H1 (cell line): ENCODE results near the gene LOXHD1. TPM values are rescaled to one million over a fixed set of nuclear protein-coding genes. Genes with fewer than 3 reads are reported as not detected.

Experiments
- CBX8 ChIP-seq: fragments of 300-800, 300-1000 bp; sonication (generic); IDR thresholded peaks from 2 replicates; pipeline ENCODE4 v1.7.1; 2016; ENCODE audit warnings: low read depth, low read length, borderline replicate concordance
- CEBPB ChIP-seq: IDR thresholded peaks from 2 replicates; pipeline ENCODE4 v1.6.1; 2012; ENCODE audit warnings: low read depth, low read length
- CHD1 ChIP-seq: IDR thresholded peaks from 2 replicates; pipeline ENCODE4 v1.6.1; 2012; ENCODE audit warnings: low read depth, low read length, improper control_type of control experiment
- CHD2 ChIP-seq: IDR thresholded peaks from 2 replicates; pipeline ENCODE4 v1.6.1; 2012; ENCODE audit warnings: low read length, improper control_type of control experiment
- CHD7 ChIP-seq: fragments of 300-600 bp; sonication (generic); IDR thresholded peaks from 2 replicates; pipeline ENCODE4 v1.7.1; 2012; ENCODE audit warnings: low read length, moderate library complexity, mild to moderate bottlenecking, inconsistent platforms; ENCODE audit not compliant: insufficient replicate concordance
- MAFK ChIP-seq: IDR thresholded peaks from 2 replicates; pipeline ENCODE4 v1.6.1; 2012; ENCODE audit warnings: low read depth, mild to moderate bottlenecking, improper control_type of control experiment, low read length
- SP2 ChIP-seq: IDR thresholded peaks from 2 replicates; pipeline ENCODE4 v1.6.1; 2012; ENCODE audit warnings: mild to moderate bottlenecking, low read length, inconsistent platforms
- SUZ12 ChIP-seq: fragments of 200-600 bp; sonication (generic); IDR thresholded peaks from 2 replicates; pipeline ENCODE4 v1.6.1; 2012; ENCODE audit warnings: mild to moderate bottlenecking, inconsistent platforms, low read length, moderate library complexity, mixed read lengths
- TAF1 ChIP-seq: IDR thresholded peaks from 2 replicates; pipeline ENCODE4 v1.6.1; 2011; ENCODE audit warnings: mild to moderate bottlenecking, low read depth, low read length
- ZNF274 ChIP-seq: IDR thresholded peaks from 2 replicates; pipeline ENCODE4 v1.7.0; 2012; ENCODE audit warnings: low read length, borderline replicate concordance; ENCODE audit errors: extremely low read depth
- polyA plus RNA-seq, 7 experiments: library from polyadenylated mRNA; depleted of rRNA in 3 of 7; stranded (reverse) in 5 of 7; unstranded in 2 of 7; fragments of >200 nt in 5 of 7; fragments of 200-250 nt in 2 of 7; gene quantifications; 1 replicate in 5 of 7; 2 replicates in 1 of 7; 4 replicates in 1 of 7; pipeline versions ENCODE4 v1.2.1 to v1.2.3, GENCODE V29; 2011 to 2013; ENCODE audit warnings: missing spikeins in 2 of 7, mixed read lengths in 2 of 7
- total RNA-seq: library from RNA; stranded (reverse); fragmentation: NEBNext Ultra II Directional; extraction: Animal tissue kit (Norgen Biotek cat#: 25700); gene quantifications from 2 replicates; pipeline ENCODE4 v1.2.1, GENCODE V29; 2021

Gene LOXHD1
- total and polyA plus RNA-seq, 2 of the 8 experiments (the other 6 are each of a cell fraction or from before 2014, with no cell fraction given) = 0.02 TPM; not detected in 1

- TF ChIP-seq CHD7 (no peak), TAF1 (no peak), CHD1 (no peak), SP2 (no peak), MAFK (no peak), ZNF274 (no peak), CBX8 (no peak), CEBPB (no peak), CHD2 (no peak), SUZ12 (no peak)
Measured at GRCh38 chr18:46696702-46697101, 39.7 kb upstream of the LOXHD1 start (continued).
